K562 (cell line): ENCODE measurements around the gene ELMO3. TPM values are rescaled to one million over a fixed set of nuclear protein-coding genes. Genes with fewer than 3 reads are reported as not detected.

ENCODE experiments used
- ADNP ChIP-seq: fragments of 200-800 bp; sonication (Bioruptor generic); IDR thresholded peaks from 2 replicates; pipeline ENCODE4 v1.6.1; 2016; ENCODE audit warnings: missing genetic modification characterization, missing compliant biosample characterization
- ATF6 ChIP-seq: sonication (generic); formaldehyde crosslinking; IDR thresholded peaks from 2 replicates; pipeline ENCODE4 v1.4.0; 2020; ENCODE audit warnings: mild to moderate bottlenecking, missing genetic modification reagents
- CEBPG ChIP-seq, 3 experiments: fragments of 200-800 bp in 1 of 3; sonication (Bioruptor generic) in 1 of 3; sonication (generic) in 1 of 3; formaldehyde crosslinking in 1 of 3; IDR thresholded peaks in 2 of 3; conservative IDR thresholded peaks in 1 of 3; 2 replicates each; pipeline versions ENCODE4 v1.6.1 to v1.8.0; 2016 to 2022; ENCODE audit warnings: missing compliant biosample characterization in 2 of 3, missing genetic modification characterization in 2 of 3, mild to moderate bottlenecking in 1 of 3, missing genetic modification reagents in 1 of 3
- COPS2 ChIP-seq: fragments of 450-650 bp; conservative IDR thresholded peaks from 2 replicates; pipeline ENCODE4 v1.6.1; 2016; ENCODE audit warnings: mild to moderate bottlenecking, moderate library complexity
- E2F6 ChIP-seq, 2 experiments: IDR thresholded peaks; 2 replicates each; pipeline ENCODE4 v1.6.1; 2011; ENCODE audit warnings: borderline replicate concordance in 1 of 2, control low read depth in 1 of 2, low read depth in 1 of 2, low read length in 1 of 2, mild to moderate bottlenecking in 1 of 2, mixed read lengths in 1 of 2, moderate library complexity in 1 of 2; ENCODE audit not compliant: insufficient read depth in 1 of 2, insufficient read length in 1 of 2, poor library complexity in 1 of 2, severe bottlenecking in 1 of 2; ENCODE audit errors: extremely low read depth in 1 of 2
- EGR1 ChIP-seq: fragments of 450-650 bp; conservative IDR thresholded peaks from 2 replicates; pipeline ENCODE4 v1.6.1; 2017; ENCODE audit warnings: mild to moderate bottlenecking
- ERF ChIP-seq: fragments of 450-650 bp; formaldehyde crosslinking; IDR thresholded peaks from 2 replicates; pipeline ENCODE4 v1.4.0; 2020; ENCODE audit warnings: mild to moderate bottlenecking, mixed read lengths
- FOXA3 ChIP-seq, 2 experiments: fragments of 450-650 bp in 1 of 2; sonication (generic) in 1 of 2; formaldehyde crosslinking; IDR thresholded peaks in 1 of 2; conservative IDR thresholded peaks in 1 of 2; 2 replicates each; pipeline versions ENCODE4 v1.4.0 to v1.8.0; 2020 to 2022; ENCODE audit warnings: mild to moderate bottlenecking in 2 of 2, missing genetic modification reagents in 1 of 2
- FOXP1 ChIP-seq: sonication (generic); formaldehyde crosslinking; IDR thresholded peaks from 2 replicates; pipeline ENCODE4 v1.8.0; 2022; ENCODE audit warnings: mild to moderate bottlenecking, missing genetic modification reagents
- HDAC8 ChIP-seq: fragments of 450-650 bp; IDR thresholded peaks from 2 replicates; pipeline ENCODE4 v1.6.1; 2016; ENCODE audit warnings: mild to moderate bottlenecking, missing genetic modification characterization, moderate library complexity, missing compliant biosample characterization
- LCOR ChIP-seq: sonication (generic); formaldehyde crosslinking; IDR thresholded peaks from 2 replicates; pipeline ENCODE4 v1.8.0; 2022; ENCODE audit warnings: mild to moderate bottlenecking, missing genetic modification reagents
- MAFK ChIP-seq: IDR thresholded peaks from 2 replicates; pipeline ENCODE4 v1.6.1; 2011; ENCODE audit warnings: low read length, improper control_type of control experiment
- RNF2 ChIP-seq: sonication (generic); IDR thresholded peaks from 2 replicates; pipeline ENCODE4 v1.6.1; 2016
- SAP30 ChIP-seq: fragments of 200-600 bp; sonication (generic); IDR thresholded peaks from 2 replicates; pipeline ENCODE4 v1.6.1; 2012; ENCODE audit warnings: borderline replicate concordance, low read depth, mild to moderate bottlenecking, moderate library complexity, low read length, control low read depth, inconsistent platforms; ENCODE audit not compliant: insufficient read depth, poor library complexity, severe bottlenecking
- SMC3 ChIP-seq: conservative IDR thresholded peaks from 2 replicates; pipeline ENCODE4 v1.6.1; 2011; ENCODE audit warnings: low read depth, low read length, improper control_type of control experiment; ENCODE audit not compliant: insufficient read depth
- STAG1 ChIP-seq: sonication (generic); formaldehyde crosslinking; IDR thresholded peaks from 2 replicates; pipeline ENCODE4 v1.5.0; 2020; ENCODE audit warnings: missing genetic modification reagents, borderline replicate concordance
- TAF9B ChIP-seq: fragments of 450-650 bp; IDR thresholded peaks from 2 replicates; pipeline ENCODE4 v1.6.1; 2018; ENCODE audit warnings: mild to moderate bottlenecking; ENCODE audit not compliant: partially characterized antibody
- ZBTB5 ChIP-seq: fragments of 450-650 bp; IDR thresholded peaks from 2 replicates; pipeline ENCODE4 v1.6.1; 2017; ENCODE audit warnings: antibody characterized with exemption
- ZBTB7A ChIP-seq: IDR thresholded peaks from 2 replicates; pipeline ENCODE4 v1.6.1; 2011; ENCODE audit warnings: low read depth, mild to moderate bottlenecking, low read length, moderate library complexity, borderline replicate concordance; ENCODE audit not compliant: control insufficient read depth
- ZKSCAN3 ChIP-seq: fragments of 250-450 bp; sonication (Bioruptor Pico); IDR thresholded peaks from 2 replicates; pipeline ENCODE4 v1.4.0; 2020
- ZNF224 ChIP-seq: sonication (generic); formaldehyde crosslinking; IDR thresholded peaks from 2 replicates; pipeline ENCODE4 v1.8.0; 2022; ENCODE audit warnings: mild to moderate bottlenecking, missing genetic modification reagents
- ZNF263 ChIP-seq: sonication (generic); formaldehyde crosslinking; IDR thresholded peaks from 2 replicates; pipeline ENCODE4 v1.8.0; 2022; ENCODE audit warnings: mild to moderate bottlenecking, missing genetic modification reagents, borderline replicate concordance
- polyA plus RNA-seq, 8 experiments: library from polyadenylated mRNA; depleted of rRNA in 4 of 8; stranded (reverse) in 5 of 8; unstranded in 3 of 8; fragments of >200 nt; fragmentation: Nextera tagmentation in 2 of 8; fragmentation: Illumina TruSeq in 1 of 8; extraction: Ambion mirVana in 2 of 8; extraction: Trizol in 1 of 8; gene quantifications; 2 replicates each; pipeline versions ENCODE4 v1.2.1 to v1.2.3, GENCODE V29; 2011 to 2014; ENCODE audit warnings: inconsistent platforms in 1 of 8, missing spikeins in 1 of 8
- total RNA-seq, 7 experiments: library from RNA; depleted of rRNA in 6 of 7; stranded (reverse); fragments of >200 nt in 6 of 7; fragmentation: Illumina TruSeq in 2 of 7; extraction: Trizol in 2 of 7; gene quantifications; 2 replicates each; pipeline versions ENCODE4 v1.2.1 to v1.2.3, GENCODE V29; 2011 to 2021; ENCODE audit warnings: low replicate concordance in 1 of 7

ELMO3 gene
- total and polyA plus RNA-seq, 9 of the 15 experiments (the other 6 are each of a cell fraction or from before 2014, with no cell fraction given): 0.04 to 5.1 (median 1.5) TPM

GRCh38 chr16:67184995-67185650 lies 13.8 kb upstream of the ELMO3 start (continued):
- TF ChIP-seq SAP30 (peak; percentile 87), LCOR (CRISPR knock-in tag) (peak; percentile 94), ERF (no peak), CEBPG (CRISPR knock-in tag; IDR thresholded peaks at IDR 0.05) (no peak), CEBPG (tag; conservative IDR thresholded peaks at IDR 0.05 in 1 of 2, IDR thresholded peaks at IDR 0.05 in 1 of 2) (no peak), ATF6 (CRISPR knock-in tag) (peak; percentile 66; the same call in 1 of the 2 replicates), ZNF224 (CRISPR knock-in tag) (peak; percentile 93), MAFK (no peak), ZBTB5 (no peak), ADNP (tag) (no peak), ZBTB7A (peak; percentile 95), RNF2 (0 out of 2 replicates have a peak, but pooled peaks have one; percentile 21), COPS2 (no peak), E2F6 (IDR thresholded peaks at IDR 0.05; ENCODE audit: borderline replicate concordance in 1 of 2, extremely low read depth in 1 of 2, insufficient read depth in 1 of 2, insufficient read length in 1 of 2, low read depth in 1 of 2, low read length in 1 of 2, poor library complexity in 1 of 2, severe bottlenecking in 1 of 2) (peak; percentile 16 to 18), ZKSCAN3 (CRISPR knock-in tag) (no peak), FOXA3 (CRISPR knock-in tag; conservative IDR thresholded peaks at IDR 0.05 in 1 of 2, IDR thresholded peaks at IDR 0.05 in 1 of 2) (peak in 1 of 2 experiments; percentile 68; a peak in 1 of 4 replicates), HDAC8 (no peak), TAF9B (no peak), EGR1 (0 out of 2 replicates have a peak, but pooled peaks have one; percentile 5), ZNF263 (CRISPR knock-in tag) (peak; percentile 76; the same call in 1 of the 2 replicates), FOXP1 (peak; percentile 90; the same call in 1 of the 2 replicates), SMC3 (peak; percentile 98), STAG1 (CRISPR knock-in tag) (peak; percentile 76; the same call in 1 of the 2 replicates)
